ENCODE data around the gene C1orf141.
"Not testable (repeated sequence)": the region's sequence is repeated elsewhere in the genome, so short reads cannot be mapped to it uniquely, and the experiment has no call there.

The C1orf141 gene

GRCh38 chr1:67084765-67085318, 49.9 kb downstream of the C1orf141 start:
- DNase-seq, result no peak

- DNase-seq, result no peak
Measured at GRCh38 chr1:67078291-67078690, 56.5 kb downstream of the C1orf141 start.

- DNase-seq, result no peak
Measured at GRCh38 chr1:67077593-67077992, 57.2 kb downstream of the C1orf141 start.

- no peak for DNase-seq
Measured at GRCh38 chr1:67072749-67073148, 62.0 kb downstream of the C1orf141 start.

GRCh38 chr1:67067655-67068054, 67.1 kb downstream of the C1orf141 start:
- DNase-seq, result not testable (repeated sequence)

DNA sequence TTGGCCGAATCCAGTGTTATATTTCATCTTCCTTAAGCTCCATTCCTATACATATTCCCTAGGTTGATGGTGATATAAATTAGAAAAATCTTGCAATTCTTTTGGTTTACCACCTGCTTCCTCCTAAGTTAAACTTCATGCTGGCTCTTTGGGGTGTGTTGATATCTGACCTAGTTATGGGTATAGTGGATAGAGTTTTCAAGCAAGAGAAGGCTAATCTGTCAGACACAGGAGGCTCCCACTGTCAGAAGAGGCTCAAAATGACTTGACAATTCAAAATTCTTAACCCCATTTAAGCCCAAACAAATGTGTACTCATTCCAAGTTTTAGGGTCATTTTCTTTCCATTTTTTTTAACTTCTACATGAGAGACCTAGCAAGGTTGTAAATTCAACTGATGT, 72.4 kb downstream of the C1orf141 start:
- DNase-seq, result no peak

- no peak for DNase-seq
Measured at GRCh38 chr1:67061266-67061665, 73.5 kb downstream of the C1orf141 start.

DNA sequence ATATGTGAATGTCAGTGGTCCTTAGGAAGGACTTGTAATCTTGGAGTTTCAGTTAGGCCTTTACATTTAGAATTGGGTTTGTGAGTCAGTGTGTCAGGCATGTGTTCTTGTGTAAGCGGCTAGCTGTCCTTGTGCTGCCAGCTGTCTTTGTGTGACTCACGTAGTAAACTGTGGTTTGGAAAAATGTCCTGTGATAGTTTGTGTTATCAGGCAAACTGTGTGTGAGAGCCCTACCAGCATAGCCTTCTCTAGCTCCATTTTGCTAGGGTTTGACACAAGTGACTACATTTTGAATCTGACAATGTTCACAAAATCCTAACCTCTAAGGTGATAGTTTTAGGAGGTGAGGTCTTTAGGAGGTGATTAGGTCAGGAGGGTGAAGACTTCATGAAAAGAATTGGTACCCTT, 74.0 kb downstream of the C1orf141 start:
- no peak for DNase-seq

DNA sequence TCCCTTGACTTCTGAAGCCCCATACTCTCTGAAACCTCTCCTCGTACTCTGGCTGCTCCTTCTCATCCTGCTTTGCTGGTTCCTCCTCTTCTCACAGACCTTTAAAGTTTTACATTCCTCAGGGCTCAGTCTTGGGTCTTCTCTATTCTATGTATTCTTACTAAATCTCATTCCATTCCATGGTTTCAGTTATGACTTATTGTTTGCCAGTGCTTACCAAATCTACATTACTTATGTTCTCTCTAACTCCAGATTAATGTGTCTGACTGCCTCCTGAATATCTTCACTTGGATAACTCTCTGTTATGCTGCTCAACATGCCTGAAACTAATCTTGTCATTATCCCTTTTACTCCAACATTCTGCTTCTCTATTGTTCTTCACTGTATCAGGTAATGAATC, 75.4 kb downstream of the C1orf141 start:
- DNase-seq, result peak; percentile 13

- DNase-seq, result no peak
Measured at GRCh38 chr1:67058761-67059160, 76.0 kb downstream of the C1orf141 start.

DNA sequence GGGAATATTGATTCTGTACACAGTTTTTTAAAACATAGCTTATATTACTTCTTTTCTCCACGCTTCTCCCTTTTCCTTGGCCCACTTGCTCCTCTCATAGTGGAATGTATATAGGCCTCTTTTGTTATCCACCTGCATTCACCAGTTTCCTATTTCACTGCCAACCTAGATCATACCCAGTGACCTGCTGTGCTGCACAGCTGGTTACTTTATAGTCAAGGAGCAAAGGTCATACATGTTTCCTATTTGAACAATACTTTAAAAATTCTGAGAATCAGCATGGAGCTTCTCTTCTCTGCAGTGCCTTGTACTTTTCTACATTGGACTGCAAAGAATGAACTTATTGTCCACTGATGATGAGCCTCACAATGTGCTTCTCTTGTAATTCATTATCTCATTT, 76.5 kb downstream of the C1orf141 start:
- DNase-seq, result no peak

DNA sequence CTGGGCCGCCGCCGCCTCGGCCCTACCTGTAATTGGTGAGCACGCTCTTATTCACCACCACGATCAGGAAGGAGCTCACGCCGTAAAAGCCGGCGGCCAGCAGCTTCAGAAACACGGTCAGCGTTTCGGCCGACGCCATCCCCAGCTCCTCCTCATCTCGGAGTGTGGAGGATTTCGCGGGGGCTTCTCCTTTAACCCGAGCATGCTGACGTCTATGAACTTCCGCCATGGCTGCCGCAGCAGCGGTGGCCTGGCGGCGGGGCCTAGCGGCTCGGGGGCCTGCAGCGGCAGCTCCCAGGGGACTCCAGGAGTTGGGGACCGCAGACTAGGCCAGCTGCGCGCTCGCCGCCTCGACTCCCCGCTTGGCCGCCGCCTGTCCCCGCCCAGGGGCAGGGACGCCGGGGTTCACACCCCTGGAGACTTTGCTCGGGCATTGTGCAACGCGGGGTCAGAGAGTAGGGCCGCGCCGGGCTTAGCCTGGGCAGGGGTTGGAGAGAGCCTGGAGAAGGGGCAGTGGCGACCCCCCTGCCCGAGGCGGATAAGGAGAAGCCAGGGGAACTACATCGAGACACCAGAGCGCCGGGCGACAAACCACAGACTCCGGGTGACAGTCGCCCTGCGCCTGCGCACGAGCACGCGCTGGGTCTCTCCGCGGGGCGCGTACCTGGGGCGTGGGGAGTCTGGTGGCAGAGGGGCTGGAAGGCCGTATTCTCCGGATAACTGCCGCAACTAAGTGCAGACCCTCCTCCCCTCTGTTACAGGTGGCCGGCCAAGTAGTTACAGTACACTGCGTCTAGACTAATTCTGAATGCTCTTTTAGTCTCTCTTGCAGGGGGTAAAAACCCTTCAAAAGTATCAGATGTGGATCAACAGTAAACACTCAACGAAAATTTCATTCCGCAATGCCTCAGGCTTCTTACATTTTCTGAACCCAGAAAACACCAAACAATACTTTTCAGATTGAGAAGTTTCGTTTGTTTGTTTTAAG, 80.7 kb downstream of the C1orf141 start, which contains the start of gene SLC35D1:
Gene SLC35D1, minus strand, starts transcription at position 364 of the 988 bp plus-strand sequence. Its CDS starts 135 bp downstream, at position 229.
- peak; percentile 95 for DNase-seq

DNA sequence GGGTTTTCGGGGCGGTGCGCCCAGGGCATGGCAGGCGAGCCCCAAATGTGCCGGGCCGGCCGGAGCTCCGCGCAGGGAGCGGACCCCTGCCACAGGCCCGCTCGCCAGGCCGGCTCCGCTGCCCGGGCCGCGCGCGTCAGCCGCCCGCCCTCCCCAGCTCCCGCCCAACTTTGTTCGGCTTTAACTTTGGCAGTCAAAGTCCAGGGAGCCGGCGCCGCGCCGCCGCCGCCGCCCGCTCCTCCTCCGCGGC, 81.3 kb downstream of the C1orf141 start:
- DNase-seq, result no peak

DNA sequence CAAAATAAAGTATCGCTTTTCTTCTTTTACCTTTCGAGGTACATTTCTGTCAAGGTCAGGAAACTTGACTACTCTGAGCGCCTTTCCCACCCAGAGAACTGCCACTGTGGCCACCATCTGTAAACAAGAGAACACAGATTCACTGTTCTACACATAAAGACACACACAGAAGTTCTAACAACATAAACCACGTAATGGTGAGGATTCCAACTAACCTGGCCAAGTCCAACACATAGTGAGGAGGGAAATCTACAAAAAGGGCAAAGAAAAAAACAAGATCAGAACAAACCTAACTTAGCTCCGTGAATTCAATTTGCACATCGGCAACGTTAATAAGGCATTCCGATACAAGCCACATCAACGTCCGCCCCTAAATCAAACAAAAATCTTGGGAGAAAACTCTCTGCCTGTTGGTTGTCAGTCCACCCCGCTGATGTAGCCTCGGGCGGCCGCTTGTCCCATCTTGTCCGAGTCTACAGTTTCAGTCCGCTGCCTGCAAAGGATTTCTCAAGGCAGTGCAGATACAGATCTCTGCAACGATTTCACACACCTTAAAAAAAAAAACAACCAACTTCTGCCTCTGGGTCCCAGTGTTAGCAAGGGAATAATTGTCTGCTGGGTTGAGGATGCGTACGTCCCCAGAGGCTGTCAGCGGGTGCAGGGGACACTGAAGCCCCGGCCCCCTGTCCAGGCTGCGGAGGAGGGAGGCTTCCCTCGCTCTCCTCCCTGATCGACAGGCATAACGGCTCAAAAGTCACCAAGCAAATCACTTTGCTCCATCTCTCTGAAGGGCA, 81.8 kb downstream of the C1orf141 start:
- peak; percentile 80 for DNase-seq

- DNase-seq, result no peak
Measured at GRCh38 chr1:67051196-67051595, 83.6 kb downstream of the C1orf141 start.

- DNase-seq, result no peak
Measured at GRCh38 chr1:67044631-67045270, 90.0 kb downstream of the C1orf141 start.

- no peak for DNase-seq
Measured at GRCh38 chr1:67043366-67043765, 91.4 kb downstream of the C1orf141 start.

Measured in retina (tissue), 1 donor.